Stimulated activated naive CD8-positive, alpha-beta T cell treated with anti-CD3 and anti-CD28 coated beads, Interleukin-15, Interleukin-2, amounts not matched to agents 100 ng/mL and 50 ng/mL, for 24 hours (primary cell): ENCODE results near the gene TDP2.
A peak's percentile ranks its signal among the peaks of the same experiment; 100 is the strongest.
"Not testable (repeated sequence)": the region's sequence is repeated elsewhere in the genome, so short reads cannot be mapped to it uniquely, and the experiment has no call there.

Experiments used
- H3K27ac Mint-ChIP-seq: one replicate; pipeline ENCODE4 v1.8.0; 2021; ENCODE audit warnings: mild to moderate bottlenecking, mixed read lengths
- H3K27me3 Mint-ChIP-seq: one replicate; pipeline ENCODE4 v1.8.0; 2021; ENCODE audit warnings: mixed read lengths
- H3K36me3 Mint-ChIP-seq: one replicate; pipeline ENCODE4 v1.8.0; 2021; ENCODE audit warnings: low read depth, mixed read lengths
- H3K4me1 Mint-ChIP-seq: one replicate; pipeline ENCODE4 v1.8.0; 2021; ENCODE audit warnings: low read depth, mixed read lengths
- H3K4me3 Mint-ChIP-seq: one replicate; pipeline ENCODE4 v1.8.0; 2021; ENCODE audit warnings: mild to moderate bottlenecking, mixed read lengths
- H3K9me3 Mint-ChIP-seq: one replicate; pipeline ENCODE4 v1.8.0; 2021; ENCODE audit warnings: mixed read lengths

Gene TDP2

GRCh38 chr6:24666641-24667377 lies at the start of gene TDP2, which contains the start of gene ACOT13:
Gene TDP2 (minus strand): TSS chr6:24666899. CDS start chr6:24666862, 37 bp downstream.
Gene ACOT13 (plus strand): TSS chr6:24667077. CDS start chr6:24667264, 187 bp downstream.
- no peaks in the 10 kb centered on the region for H3K27me3 Mint-ChIP-seq
- peaks cover 55% of the 10 kb centered on the region for H3K4me1 Mint-ChIP-seq
- H3K27ac Mint-ChIP-seq = peak within 1 kb of the TSS; percentile 95
- peaks cover 69% of the 10 kb centered on the region for H3K36me3 Mint-ChIP-seq
- H3K4me3 Mint-ChIP-seq = peak within 1 kb of the TSS; percentile 97
- H3K9me3 Mint-ChIP-seq = peaks cover 12% of the 10 kb centered on the region

- Mint-ChIP-seq H3K36me3 (peaks cover 91% of the 10 kb centered on the region), H3K27me3 (no peaks in the 10 kb centered on the region), H3K4me3 (no peak overlapping the region), H3K4me1 (peaks cover 57% of the 10 kb centered on the region), H3K27ac (peak overlapping the region; percentile 52), H3K9me3 (no peaks in the 10 kb centered on the region)
These were observed 44.0 kb upstream of the TDP2 start for GRCh38 chr6:24710519-24711303.

GRCh38 chr6:24709014-24709711 lies 42.5 kb upstream of the TDP2 start:
- peaks cover 89% of the 10 kb centered on the region for H3K36me3 Mint-ChIP-seq
- H3K4me1 Mint-ChIP-seq = peaks cover 50% of the 10 kb centered on the region
- H3K4me3 Mint-ChIP-seq = no peak overlapping the region
- no peaks in the 10 kb centered on the region for H3K27me3 Mint-ChIP-seq
- peak overlapping the region; percentile 49 for H3K27ac Mint-ChIP-seq
- H3K9me3 Mint-ChIP-seq = no peaks in the 10 kb centered on the region

GRCh38 chr6:24708612-24709011 lies 41.9 kb upstream of the TDP2 start:
- H3K4me3 Mint-ChIP-seq = no peak overlapping the region
- H3K4me1 Mint-ChIP-seq = peaks cover 48% of the 10 kb centered on the region
- peak overlapping the region; percentile 49 for H3K27ac Mint-ChIP-seq
- H3K27me3 Mint-ChIP-seq = no peaks in the 10 kb centered on the region
- H3K36me3 Mint-ChIP-seq = peaks cover 89% of the 10 kb centered on the region
- H3K9me3 Mint-ChIP-seq = no peaks in the 10 kb centered on the region

- no peak overlapping the region for H3K27ac Mint-ChIP-seq
- H3K9me3 Mint-ChIP-seq = no peaks in the 10 kb centered on the region
- H3K4me3 Mint-ChIP-seq = no peak overlapping the region
- H3K4me1 Mint-ChIP-seq = peaks cover 48% of the 10 kb centered on the region
- peaks cover 68% of the 10 kb centered on the region for H3K36me3 Mint-ChIP-seq
- H3K27me3 Mint-ChIP-seq = no peaks in the 10 kb centered on the region
These were observed 37.8 kb upstream of the TDP2 start for GRCh38 chr6:24704468-24704867.

GRCh38 chr6:24702720-24703282 lies 36.1 kb upstream of the TDP2 start:
- peaks cover 48% of the 10 kb centered on the region for H3K4me1 Mint-ChIP-seq
- peaks cover 55% of the 10 kb centered on the region for H3K36me3 Mint-ChIP-seq
- H3K9me3 Mint-ChIP-seq = no peaks in the 10 kb centered on the region

GRCh38 chr6:24699521-24700359 lies 33.0 kb upstream of the TDP2 start:
- H3K27me3 Mint-ChIP-seq = no peaks in the 10 kb centered on the region
- peak overlapping the region; percentile 63 for H3K27ac Mint-ChIP-seq
- H3K4me3 Mint-ChIP-seq = no peak overlapping the region
- peaks cover 28% of the 10 kb centered on the region for H3K36me3 Mint-ChIP-seq
- peaks cover 51% of the 10 kb centered on the region for H3K4me1 Mint-ChIP-seq
- no peaks in the 10 kb centered on the region for H3K9me3 Mint-ChIP-seq

More at GRCh38 chr6:24702720-24703282, 36.1 kb upstream of the TDP2 start:
- H3K27me3 Mint-ChIP-seq = no peaks in the 10 kb centered on the region
- H3K4me3 Mint-ChIP-seq = no peak overlapping the region
- H3K27ac Mint-ChIP-seq = peak overlapping the region; percentile 24

GRCh38 chr6:24696097-24696496 lies 29.4 kb upstream of the TDP2 start:
- Mint-ChIP-seq H3K4me1 (peaks cover 52% of the 10 kb centered on the region), H3K36me3 (peaks cover 8% of the 10 kb centered on the region), H3K27me3 (no peaks in the 10 kb centered on the region), H3K9me3 (no peaks in the 10 kb centered on the region), H3K27ac (no peak overlapping the region), H3K4me3 (no peak overlapping the region)

- not testable (repeated sequence) for H3K27ac Mint-ChIP-seq, H3K36me3 Mint-ChIP-seq, H3K4me3 Mint-ChIP-seq, H3K9me3 Mint-ChIP-seq, H3K27me3 Mint-ChIP-seq
- peaks cover 50% of the 10 kb centered on the region for H3K4me1 Mint-ChIP-seq
These were observed 28.9 kb upstream of the TDP2 start for GRCh38 chr6:24695635-24696034.

GRCh38 chr6:24694198-24694597 lies 27.5 kb upstream of the TDP2 start:
- peaks cover 37% of the 10 kb centered on the region for H3K4me1 Mint-ChIP-seq
- no peak overlapping the region for H3K4me3 Mint-ChIP-seq
- no peaks in the 10 kb centered on the region for H3K27me3 Mint-ChIP-seq
- no peak overlapping the region for H3K27ac Mint-ChIP-seq
- peaks cover 4% of the 10 kb centered on the region for H3K36me3 Mint-ChIP-seq
- H3K9me3 Mint-ChIP-seq = no peaks in the 10 kb centered on the region

- Mint-ChIP-seq H3K27me3 (no peaks in the 10 kb centered on the region), H3K4me1 (peaks cover 33% of the 10 kb centered on the region), H3K36me3 (peaks cover 5% of the 10 kb centered on the region), H3K27ac (no peak overlapping the region), H3K9me3 (no peaks in the 10 kb centered on the region), H3K4me3 (no peak overlapping the region)
These were observed 26.3 kb upstream of the TDP2 start for GRCh38 chr6:24692848-24693592.

- H3K27me3 Mint-ChIP-seq = no peaks in the 10 kb centered on the region
- H3K27ac Mint-ChIP-seq = no peak overlapping the region
- peaks cover 33% of the 10 kb centered on the region for H3K4me1 Mint-ChIP-seq
- H3K36me3 Mint-ChIP-seq = peaks cover 7% of the 10 kb centered on the region
- H3K9me3 Mint-ChIP-seq = no peaks in the 10 kb centered on the region
- no peak overlapping the region for H3K4me3 Mint-ChIP-seq
These were observed 25.7 kb upstream of the TDP2 start for GRCh38 chr6:24692415-24692814.

GRCh38 chr6:24692003-24692402 lies 25.3 kb upstream of the TDP2 start:
- Mint-ChIP-seq H3K27me3 (no peaks in the 10 kb centered on the region), H3K4me1 (peaks cover 33% of the 10 kb centered on the region), H3K4me3 (no peak overlapping the region), H3K36me3 (peaks cover 10% of the 10 kb centered on the region), H3K27ac (peak overlapping the region; percentile 68), H3K9me3 (no peaks in the 10 kb centered on the region)
